A549 (cell line): ENCODE data around the gene RHNO1.

Source experiments
- CTCF ChIP-seq: fragments of >200 bp; sonication (Bioruptor Twin); formaldehyde crosslinking; IDR thresholded peaks from 3 replicates; pipeline ENCODE4 v1.5.1; 2016
- HDAC2 ChIP-seq: fragments of 200-600 bp; sonication (generic); IDR thresholded peaks from 2 replicates; pipeline ENCODE4 v1.6.1; 2016
- KDM5A ChIP-seq: fragments of 200-600 bp; sonication (generic); IDR thresholded peaks from 2 replicates; pipeline ENCODE4 v1.6.1; 2016; ENCODE audit warnings: antibody characterized with exemption, mild to moderate bottlenecking
- POLR2AphosphoS2 ChIP-seq: conservative IDR thresholded peaks from 2 replicates; pipeline ENCODE4 v1.6.1; 2012; ENCODE audit warnings: low read length, improper control_type of control experiment, inconsistent platforms
- SREBF2 ChIP-seq: fragments of 450-650 bp; IDR thresholded peaks from 2 replicates; pipeline ENCODE4 v1.6.1; 2014; ENCODE audit warnings: mild to moderate bottlenecking, moderate library complexity

- TF ChIP-seq SREBF2 (no peak), HDAC2 (no peak), KDM5A (no peak), POLR2AphosphoS2 (no peak), CTCF (no peak)
Measured at GRCh38 chr12:2892246-2892645, 15.2 kb downstream of the RHNO1 start.
